HUES48 (cell line): ENCODE data around the gene MRPL54.

Experiments
- H3K27ac ChIP-seq: one replicate; pipeline ENCODE4 v1.7.0; 2013; ENCODE audit warnings: low read depth, low read length, inconsistent platforms
- H3K27me3 ChIP-seq: 2 replicates; pipeline ENCODE4 v1.6.1; 2013; ENCODE audit warnings: mild to moderate bottlenecking, low read length; ENCODE audit not compliant: control insufficient read depth, insufficient read depth
- H3K36me3 ChIP-seq: 2 replicates; pipeline ENCODE4 v1.6.1; 2013; ENCODE audit warnings: low read length; ENCODE audit not compliant: control insufficient read depth, insufficient read depth
- H3K4me1 ChIP-seq: 2 replicates; pipeline ENCODE4 v1.6.1; 2013; ENCODE audit warnings: mild to moderate bottlenecking, low read length; ENCODE audit not compliant: control insufficient read depth, insufficient read depth
- H3K4me3 ChIP-seq: 2 replicates; pipeline ENCODE4 v1.5.1; 2013; ENCODE audit warnings: mild to moderate bottlenecking, low read depth, low read length
- H3K9ac ChIP-seq: 2 replicates; pipeline ENCODE4 v1.6.1; 2013; ENCODE audit warnings: mild to moderate bottlenecking, low read depth, low read length, moderate library complexity
- H3K9me3 ChIP-seq: 2 replicates; pipeline ENCODE4 v1.6.1; 2013; ENCODE audit warnings: low read length; ENCODE audit not compliant: control insufficient read depth, insufficient read depth

Gene MRPL54

DNA sequence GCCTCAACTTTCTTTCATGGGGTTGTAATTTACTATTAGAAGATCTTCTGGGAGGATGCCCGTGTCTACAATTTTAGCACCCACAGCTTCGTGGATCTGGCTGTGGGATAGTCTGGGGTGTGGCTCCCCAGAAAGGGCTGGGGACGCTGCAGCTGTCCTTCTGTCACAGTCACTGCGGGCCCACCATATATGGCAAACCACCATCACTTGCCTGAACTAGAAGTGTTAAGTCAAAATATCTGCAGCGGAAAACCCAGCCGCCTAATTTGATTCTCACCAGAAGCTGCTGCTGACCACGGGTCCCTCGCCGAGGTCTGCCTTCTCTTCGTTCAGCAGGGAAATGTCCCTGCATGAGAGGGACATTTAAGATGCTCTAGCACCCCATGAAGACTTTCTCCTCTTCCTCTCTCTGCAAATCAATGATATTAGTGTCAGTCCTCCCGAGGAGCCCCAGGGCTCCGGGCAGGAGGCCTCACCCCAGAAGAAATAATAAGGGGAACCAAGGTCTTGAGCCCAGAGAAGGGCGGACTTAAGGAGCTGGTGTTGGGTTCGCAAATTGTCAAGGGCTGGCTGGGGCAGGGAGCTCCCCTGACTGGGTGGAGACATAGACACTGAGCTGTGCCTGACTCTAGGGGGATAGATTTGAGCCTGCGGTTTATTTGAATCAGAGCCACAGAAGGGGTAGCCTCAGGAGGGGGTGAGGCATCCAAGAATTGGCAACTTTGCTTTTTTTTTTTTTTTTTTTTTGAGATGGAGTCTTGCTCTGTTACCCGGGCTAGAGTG, 26.7 kb downstream of the MRPL54 start:
- H3K27ac ChIP-seq, result no peak overlapping the region
- H3K9me3 ChIP-seq, result no peaks in the 10 kb centered on the region
- H3K4me1 ChIP-seq, result 0 out of 2 replicates have a peak, but pooled peaks cover 2% of the 10 kb centered on the region
- H3K9ac ChIP-seq, result no peak overlapping the region
- no peak overlapping the region for H3K4me3 ChIP-seq
- no peaks in the 10 kb centered on the region for H3K36me3 ChIP-seq
- peaks cover 14% of the 10 kb centered on the region; the same call in 1 of the 2 replicates for H3K27me3 ChIP-seq

GRCh38 chr19:3790209-3790734, 27.8 kb downstream of the MRPL54 start:
- Histone ChIP-seq H3K27me3 (peaks cover 6% of the 10 kb centered on the region; the same call in 1 of the 2 replicates), H3K4me3 (no peak overlapping the region), H3K36me3 (no peaks in the 10 kb centered on the region), H3K4me1 (no peaks in the 10 kb centered on the region), H3K9me3 (no peaks in the 10 kb centered on the region), H3K9ac (no peak overlapping the region), H3K27ac (no peak overlapping the region)

- Histone ChIP-seq H3K9ac (no peak overlapping the region), H3K27ac (no peak overlapping the region), H3K27me3 (no peaks in the 10 kb centered on the region), H3K36me3 (no peaks in the 10 kb centered on the region), H3K4me1 (no peaks in the 10 kb centered on the region), H3K9me3 (no peaks in the 10 kb centered on the region), H3K4me3 (no peak overlapping the region)
These were observed 28.5 kb downstream of the MRPL54 start for GRCh38 chr19:3790941-3791340.

- Histone ChIP-seq H3K4me3 (no peak overlapping the region), H3K9ac (no peak overlapping the region), H3K36me3 (no peaks in the 10 kb centered on the region), H3K4me1 (no peaks in the 10 kb centered on the region), H3K9me3 (no peaks in the 10 kb centered on the region), H3K27me3 (no peaks in the 10 kb centered on the region), H3K27ac (no peak overlapping the region)
These were observed 29.6 kb downstream of the MRPL54 start for GRCh38 chr19:3792114-3792513.

DNA sequence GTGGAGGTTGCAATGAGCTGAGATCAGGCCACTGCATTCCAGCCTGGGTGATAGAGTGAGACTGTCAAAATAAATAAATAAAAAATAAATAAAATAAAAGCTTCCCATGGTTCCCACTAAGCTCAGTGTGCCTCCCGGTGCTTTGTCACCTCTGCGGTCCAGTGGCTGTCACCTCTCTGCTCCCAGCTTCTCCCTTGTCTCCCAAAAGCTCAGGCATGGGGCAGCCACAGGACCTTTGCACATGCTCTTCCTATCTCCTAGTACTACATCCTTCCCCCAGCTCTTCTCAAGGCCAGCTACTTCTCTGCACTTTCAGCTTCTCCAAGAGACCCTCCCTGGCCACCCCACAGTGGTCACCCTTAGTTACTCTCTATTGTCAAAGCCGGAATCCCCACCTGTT, 31.3 kb downstream of the MRPL54 start:
- H3K9ac ChIP-seq, result no peak overlapping the region
- H3K27ac ChIP-seq, result no peak overlapping the region
- no peaks in the 10 kb centered on the region for H3K9me3 ChIP-seq
- H3K27me3 ChIP-seq, result no peaks in the 10 kb centered on the region
- no peaks in the 10 kb centered on the region for H3K4me1 ChIP-seq
- no peak overlapping the region for H3K4me3 ChIP-seq
- no peaks in the 10 kb centered on the region for H3K36me3 ChIP-seq

GRCh38 chr19:3796358-3796757, 33.9 kb downstream of the MRPL54 start:
- no peaks in the 10 kb centered on the region for H3K4me1 ChIP-seq
- no peak overlapping the region for H3K4me3 ChIP-seq
- no peaks in the 10 kb centered on the region for H3K9me3 ChIP-seq
- no peak overlapping the region for H3K9ac ChIP-seq
- peaks cover 11% of the 10 kb centered on the region for H3K27me3 ChIP-seq
- no peak overlapping the region for H3K27ac ChIP-seq
- H3K36me3 ChIP-seq, result no peaks in the 10 kb centered on the region

DNA sequence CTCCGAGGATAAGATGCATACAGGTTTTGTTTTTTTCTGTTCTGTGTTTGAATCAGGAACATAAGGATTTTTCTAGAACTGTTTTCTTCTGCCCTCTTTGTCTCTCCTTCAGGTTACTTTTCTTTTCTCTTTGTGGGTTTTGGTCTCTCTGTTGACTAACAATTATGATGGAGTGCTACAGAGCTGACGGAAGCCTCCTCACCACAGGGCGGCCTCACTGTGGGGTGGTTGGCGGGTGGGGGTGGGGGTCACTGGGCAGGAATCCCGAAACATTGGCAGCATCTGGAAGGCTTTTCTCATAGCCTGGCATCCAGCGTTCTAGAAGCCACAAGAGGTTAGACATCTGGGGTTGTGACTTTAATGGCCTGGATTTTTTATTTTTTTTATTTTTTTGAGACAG, 35.7 kb downstream of the MRPL54 start:
- no peak overlapping the region for H3K27ac ChIP-seq
- H3K9me3 ChIP-seq, result no peaks in the 10 kb centered on the region
- H3K36me3 ChIP-seq, result no peaks in the 10 kb centered on the region
- peaks cover 5% of the 10 kb centered on the region; the same call in 1 of the 2 replicates for H3K4me1 ChIP-seq
- H3K27me3 ChIP-seq, result peaks cover 21% of the 10 kb centered on the region
- no peak overlapping the region for H3K9ac ChIP-seq
- no peak overlapping the region for H3K4me3 ChIP-seq

- no peak overlapping the region for H3K9ac ChIP-seq
- peaks cover 5% of the 10 kb centered on the region; the same call in 1 of the 2 replicates for H3K4me1 ChIP-seq
- peaks cover 21% of the 10 kb centered on the region for H3K27me3 ChIP-seq
- no peaks in the 10 kb centered on the region for H3K36me3 ChIP-seq
- H3K27ac ChIP-seq, result no peak overlapping the region
- peak overlapping the region; percentile 62 for H3K4me3 ChIP-seq
- no peaks in the 10 kb centered on the region for H3K9me3 ChIP-seq
These were observed 38.5 kb downstream of the MRPL54 start for GRCh38 chr19:3800996-3801395.

- H3K9ac ChIP-seq, result no peak overlapping the region
- H3K27ac ChIP-seq, result peak overlapping the region; percentile 50
- peak overlapping the region; percentile 62 for H3K4me3 ChIP-seq
- peaks cover 5% of the 10 kb centered on the region; the same call in 1 of the 2 replicates for H3K4me1 ChIP-seq
- no peaks in the 10 kb centered on the region for H3K9me3 ChIP-seq
- no peaks in the 10 kb centered on the region for H3K36me3 ChIP-seq
- peaks cover 21% of the 10 kb centered on the region for H3K27me3 ChIP-seq
These were observed 39.1 kb downstream of the MRPL54 start for GRCh38 chr19:3801412-3802096.

DNA sequence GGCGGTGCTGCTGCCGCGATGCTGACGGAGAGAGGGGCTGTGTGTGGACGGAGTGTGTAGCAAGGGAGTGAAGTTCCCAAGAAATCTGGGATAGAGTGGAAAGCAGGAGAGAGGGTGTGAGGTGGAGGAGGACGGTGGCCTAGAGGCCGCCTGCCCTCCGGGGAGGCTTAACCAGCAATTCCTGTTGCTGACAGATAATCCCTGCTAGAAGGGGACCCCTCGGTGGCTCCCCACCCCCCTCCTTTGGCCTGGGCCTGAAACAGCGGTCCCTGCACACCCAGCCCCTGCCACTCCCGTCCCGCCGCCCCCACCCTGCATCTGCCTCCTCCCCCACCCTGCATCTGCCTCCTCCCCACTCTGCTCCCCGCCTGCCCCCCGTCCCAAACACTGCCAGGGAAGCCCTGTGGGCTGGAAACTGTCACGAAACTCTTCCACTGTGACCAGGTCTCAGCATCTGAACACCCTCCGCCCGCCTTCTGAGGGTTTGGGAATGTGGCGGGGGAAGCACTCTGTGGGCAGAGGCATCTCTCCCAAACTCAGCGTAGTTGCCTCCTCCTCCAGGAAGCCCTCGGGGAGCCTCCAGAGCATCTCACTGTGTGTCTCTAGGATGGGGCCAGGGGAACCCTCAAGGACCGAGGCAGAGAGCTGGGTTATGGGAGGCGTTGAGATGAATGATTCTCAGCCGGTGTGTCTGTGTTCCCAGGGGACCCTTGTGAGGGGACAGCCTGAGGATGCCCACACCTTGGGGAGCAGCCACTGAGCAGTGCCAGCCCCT, 40.8 kb downstream of the MRPL54 start:
- Histone ChIP-seq H3K9me3 (no peaks in the 10 kb centered on the region), H3K27ac (no peak overlapping the region), H3K36me3 (no peaks in the 10 kb centered on the region), H3K27me3 (peaks cover 21% of the 10 kb centered on the region), H3K4me3 (no peak overlapping the region), H3K9ac (no peak overlapping the region), H3K4me1 (peaks cover 5% of the 10 kb centered on the region; the same call in 1 of the 2 replicates)
